ENCODE measurements around the gene ALOX5AP.

Gene ALOX5AP

DNA sequence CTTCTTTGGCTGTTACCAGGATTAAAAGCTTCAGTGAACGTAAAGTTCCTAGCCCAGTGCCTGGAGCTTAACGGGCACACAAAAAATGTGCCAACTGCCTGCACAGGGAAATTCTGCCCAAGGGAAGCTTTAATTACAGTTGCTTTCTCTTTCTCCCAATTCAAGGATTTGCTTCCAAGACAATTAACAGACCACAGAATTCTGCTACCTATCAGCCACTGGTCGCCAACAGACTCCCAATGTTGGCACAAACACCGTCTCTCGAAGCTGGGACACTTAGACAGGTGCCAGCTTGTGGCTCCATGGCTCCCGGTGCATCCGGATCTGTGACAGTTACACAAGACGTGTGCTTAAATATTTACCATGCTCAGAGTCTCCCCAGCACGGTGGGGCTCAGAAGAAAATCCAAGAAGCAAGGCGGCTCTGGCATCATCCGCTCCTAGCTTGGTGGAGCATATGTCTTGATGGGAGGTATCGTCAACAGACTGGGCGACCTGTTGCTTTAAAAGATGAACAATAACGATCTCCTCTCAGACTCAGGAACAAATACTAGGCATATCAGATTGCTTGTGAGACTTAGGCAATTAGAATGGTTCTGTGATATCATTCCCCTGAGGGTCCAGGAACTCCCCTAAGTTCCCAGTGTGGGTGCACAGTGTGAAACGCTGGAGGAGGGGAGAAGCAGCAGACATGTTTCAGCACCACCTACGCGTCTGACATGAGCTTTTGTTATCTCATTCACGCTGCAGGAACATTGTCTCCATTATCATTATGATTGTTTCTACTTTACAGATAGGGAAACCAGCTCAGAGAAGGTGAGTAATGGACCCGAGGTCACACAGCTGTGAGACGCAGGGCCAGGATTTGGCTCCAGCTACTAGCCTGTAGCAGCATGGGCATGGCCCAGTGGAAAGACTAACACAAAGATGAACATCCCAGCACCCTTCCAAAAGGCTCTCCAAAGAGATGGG lies 61.6 kb downstream of the ALOX5AP start:
- no peak for DNase-seq (ENCODE audit: low spot score)

DNA sequence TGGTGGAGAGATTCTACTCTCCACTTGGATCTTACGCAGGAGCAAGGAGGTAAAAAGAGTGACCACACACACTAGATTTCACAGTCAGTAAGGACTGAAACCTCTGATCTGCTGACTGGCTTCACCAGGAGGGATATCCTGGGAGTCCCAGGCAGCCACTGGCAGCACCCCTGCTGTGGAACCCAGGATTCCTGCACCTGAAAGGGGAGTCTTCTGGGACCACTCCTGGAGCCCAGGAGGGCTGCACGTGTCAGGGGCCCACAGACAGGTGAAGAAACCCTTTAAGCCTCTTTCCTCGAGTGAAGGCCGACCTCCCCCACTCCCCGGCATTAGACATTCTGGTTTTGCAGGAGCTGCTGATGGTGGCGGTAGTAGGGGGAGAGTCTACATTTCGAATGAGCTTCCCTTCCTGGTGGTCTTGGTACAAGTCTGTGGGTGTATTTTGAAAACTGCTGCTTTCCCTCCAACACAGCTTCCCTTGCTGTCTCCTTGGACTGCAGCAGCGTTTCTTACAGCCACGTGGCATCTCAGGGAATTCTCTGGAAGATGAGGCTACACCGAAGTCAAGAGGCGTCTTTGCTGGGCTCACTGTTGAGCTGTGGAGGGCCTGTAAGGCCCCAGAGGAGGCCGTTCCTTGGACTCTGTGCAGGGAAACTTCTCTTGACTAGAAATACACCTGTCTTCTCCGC lies 62.6 kb downstream of the ALOX5AP start:
- DNase-seq (ENCODE audit: low spot score), result no peak

DNA sequence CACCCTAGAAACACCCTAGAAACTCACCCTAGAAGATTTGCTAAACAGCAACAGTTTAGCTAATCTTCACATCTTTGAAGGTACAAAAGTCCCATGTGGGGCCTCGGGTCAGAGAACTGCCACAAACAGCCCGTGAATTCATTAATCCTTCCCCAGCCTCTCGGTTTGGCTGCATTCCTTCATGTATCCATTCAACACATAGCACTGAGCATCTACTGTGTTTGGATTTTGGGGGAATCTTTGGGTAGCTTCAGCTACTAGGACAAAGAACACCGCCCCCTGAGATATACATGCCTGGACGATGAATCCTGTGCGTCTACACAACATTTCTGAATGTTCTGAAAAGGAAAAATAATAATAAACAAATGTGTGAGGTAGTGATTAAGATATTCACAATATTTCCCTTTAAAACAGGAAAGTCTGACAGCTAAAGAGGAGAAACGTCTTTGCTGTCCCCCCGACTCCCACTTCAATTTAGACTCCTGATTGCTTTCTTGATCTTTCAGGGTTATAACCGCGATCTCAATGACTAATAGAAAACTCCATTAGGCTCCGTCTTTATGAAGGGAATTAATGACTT lies 63.5 kb downstream of the ALOX5AP start:
- no peak for DNase-seq (ENCODE audit: low spot score)

DNA sequence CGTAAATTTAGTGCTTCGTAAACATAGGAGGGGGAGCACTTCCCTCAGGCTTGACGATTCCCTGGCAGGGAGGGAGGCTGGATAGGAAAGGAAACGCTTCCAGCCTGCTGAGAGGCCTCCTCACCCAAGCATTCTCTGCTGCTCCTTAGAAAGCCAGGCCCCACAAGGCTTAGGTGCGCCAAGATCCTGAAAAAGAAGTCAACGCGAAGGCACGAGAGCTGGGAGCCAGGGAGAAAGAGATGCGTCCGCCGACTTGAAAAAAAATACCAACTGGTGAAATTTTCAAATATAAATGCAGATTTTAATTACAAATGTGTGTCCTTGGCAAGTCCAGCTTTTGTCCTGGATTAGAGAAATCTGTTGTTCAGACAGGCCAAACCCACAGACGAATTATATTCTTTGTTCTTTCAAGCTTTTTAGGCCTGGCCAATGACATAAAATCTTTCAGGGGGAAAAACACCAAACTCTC lies 64.0 kb downstream of the ALOX5AP start:
- DNase-seq (ENCODE audit: low spot score), result no peak

DNA sequence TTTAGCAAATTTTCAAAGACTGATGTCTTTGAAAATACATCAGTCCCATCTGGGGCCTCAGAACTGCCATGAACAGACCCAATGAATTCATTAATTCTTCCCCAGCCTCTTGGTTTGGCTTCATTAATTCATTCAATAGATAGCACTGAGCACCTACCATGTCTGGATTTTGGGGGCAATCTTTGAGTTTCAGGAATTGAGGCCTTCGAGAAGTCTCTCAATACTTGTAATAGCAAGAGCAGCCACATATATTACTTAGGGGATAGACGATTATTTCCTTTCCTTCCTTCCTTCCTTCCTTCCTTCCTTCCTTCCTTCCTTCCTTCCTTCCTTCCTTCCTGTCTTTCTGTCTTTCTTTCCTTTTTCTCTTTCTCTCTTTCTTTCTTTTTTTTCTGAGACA lies 64.8 kb downstream of the ALOX5AP start:
- DNase-seq (ENCODE audit: low spot score), result no peak

DNA sequence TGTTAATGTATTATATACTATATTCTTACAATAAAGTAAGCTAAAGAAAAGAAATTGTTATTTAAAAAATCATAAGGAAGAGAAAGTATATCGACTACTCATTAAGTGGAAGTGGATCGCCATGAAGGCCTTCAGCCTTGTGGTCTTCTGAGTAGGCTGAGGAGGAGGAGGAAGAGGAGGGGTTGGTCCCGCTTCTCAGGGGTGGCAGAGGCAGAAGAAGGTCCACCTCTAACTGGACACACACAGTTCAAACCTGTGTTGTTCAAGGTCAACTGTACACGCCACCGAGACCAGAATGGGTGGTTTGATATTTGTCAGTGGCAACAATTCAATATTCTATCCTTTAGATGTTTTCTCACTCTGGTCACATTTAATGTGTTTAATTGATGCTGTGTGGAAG lies 67.2 kb downstream of the ALOX5AP start:
- no peak for DNase-seq (ENCODE audit: low spot score)

DNA sequence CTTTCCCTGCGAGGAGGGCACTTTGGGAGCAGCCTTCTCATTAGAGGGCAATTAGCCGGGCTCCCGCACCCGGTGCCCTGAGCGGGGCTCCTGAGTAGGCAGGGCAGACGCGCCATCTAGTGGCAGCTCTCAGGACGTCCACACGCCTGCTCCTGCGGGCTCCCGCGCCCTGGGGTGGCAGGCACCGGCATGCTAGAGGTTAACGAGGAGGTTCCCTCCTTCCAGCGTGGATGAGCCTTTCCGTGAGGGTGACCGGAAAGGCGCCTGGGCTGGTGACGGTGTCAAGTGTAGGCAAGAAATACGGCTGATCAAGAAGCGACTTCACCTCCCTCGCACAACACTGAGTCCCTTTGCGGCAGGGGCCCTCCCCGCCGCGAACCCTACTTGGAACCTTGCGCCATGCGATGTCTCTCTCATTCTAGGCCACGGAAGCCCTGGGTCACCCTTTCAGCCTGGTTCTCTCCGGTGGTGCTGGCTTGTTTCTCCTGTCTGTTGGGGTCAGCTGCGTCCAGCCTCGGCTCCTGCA lies 67.7 kb downstream of the ALOX5AP start:
- peak; percentile 70 for DNase-seq (ENCODE audit: low spot score)

DNA sequence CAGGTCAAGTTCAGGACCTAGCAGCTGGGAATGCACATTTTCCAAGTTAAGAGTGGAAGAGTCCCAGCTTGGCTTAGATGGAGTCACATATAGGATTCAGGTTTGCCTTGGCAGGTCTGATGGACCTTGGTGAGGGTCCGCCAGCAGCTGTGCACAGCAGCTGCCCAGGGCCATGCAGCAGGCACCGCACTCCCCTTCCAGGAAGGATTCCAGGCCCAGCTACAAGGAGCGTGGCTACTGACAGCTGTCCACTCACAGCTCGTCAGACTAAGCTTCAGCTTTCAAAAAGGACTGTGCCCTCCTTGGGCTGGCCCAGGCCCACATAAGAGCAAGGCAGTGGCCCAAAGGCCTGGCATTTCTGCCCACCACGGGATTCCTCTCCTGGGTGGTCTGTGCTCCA lies 68.4 kb downstream of the ALOX5AP start:
- no peak for DNase-seq (ENCODE audit: low spot score)

DNA sequence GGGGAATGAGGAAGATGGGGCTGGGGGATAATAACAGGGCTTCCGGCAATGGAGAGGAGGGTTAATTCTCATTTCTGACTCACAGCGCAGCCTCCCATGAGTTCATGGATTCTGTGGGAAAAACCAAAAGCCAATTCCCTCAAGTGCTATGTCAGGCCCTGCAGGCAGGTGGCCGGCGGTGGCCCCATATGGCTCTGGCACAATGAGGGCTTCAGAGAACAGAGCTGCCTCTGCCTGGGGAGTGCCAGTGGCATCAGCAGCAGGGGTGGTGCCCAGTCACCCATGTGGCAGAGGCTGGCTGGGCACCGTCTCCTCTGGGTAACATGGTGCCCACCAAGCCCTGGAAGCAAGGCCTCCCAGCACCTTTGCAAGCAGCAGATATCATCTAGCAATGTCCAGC lies 69.1 kb downstream of the ALOX5AP start:
- DNase-seq (ENCODE audit: low spot score), result no peak

DNA sequence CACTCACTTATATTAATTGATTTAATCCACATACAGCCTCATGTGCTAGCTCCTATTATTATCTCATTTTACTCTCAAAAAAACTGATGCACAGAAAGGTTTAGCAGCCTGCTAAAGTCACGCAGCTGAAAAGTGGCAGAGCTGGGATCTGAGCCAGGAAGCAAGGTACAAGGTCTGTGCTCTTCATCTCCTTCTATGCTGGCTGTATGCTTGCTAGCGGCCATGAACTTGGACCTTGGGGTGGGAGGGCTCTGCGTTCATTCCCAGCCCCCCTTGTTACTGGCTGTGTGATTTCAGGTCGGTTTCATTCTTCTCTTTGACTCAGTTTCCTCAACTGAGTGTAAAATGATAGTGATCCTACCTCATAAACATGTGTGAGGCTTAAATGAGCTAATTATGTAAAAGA lies 69.8 kb downstream of the ALOX5AP start:
- no peak for DNase-seq (ENCODE audit: low spot score)

DNA sequence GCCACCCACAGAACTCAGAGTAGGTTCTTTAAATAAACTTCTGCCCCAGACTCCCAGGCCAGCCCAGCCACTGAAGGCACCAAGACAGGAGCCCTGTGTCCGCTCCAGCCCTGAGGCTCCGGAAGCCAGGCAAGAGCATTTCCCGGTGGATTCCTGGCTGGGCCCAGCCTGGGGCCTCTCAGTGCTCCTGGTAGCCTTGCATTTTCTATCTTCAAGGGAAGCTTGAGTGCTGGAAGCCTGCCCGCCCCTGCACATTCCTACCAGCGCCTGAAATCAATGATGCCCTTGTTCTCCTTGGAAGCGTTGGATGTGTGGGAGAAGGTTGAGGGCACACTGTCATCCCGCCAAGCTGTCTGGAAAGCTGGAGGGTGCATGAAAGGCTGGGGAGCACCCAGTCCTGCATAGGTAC lies 70.3 kb downstream of the ALOX5AP start:
- no peak for DNase-seq (ENCODE audit: low spot score)

DNA sequence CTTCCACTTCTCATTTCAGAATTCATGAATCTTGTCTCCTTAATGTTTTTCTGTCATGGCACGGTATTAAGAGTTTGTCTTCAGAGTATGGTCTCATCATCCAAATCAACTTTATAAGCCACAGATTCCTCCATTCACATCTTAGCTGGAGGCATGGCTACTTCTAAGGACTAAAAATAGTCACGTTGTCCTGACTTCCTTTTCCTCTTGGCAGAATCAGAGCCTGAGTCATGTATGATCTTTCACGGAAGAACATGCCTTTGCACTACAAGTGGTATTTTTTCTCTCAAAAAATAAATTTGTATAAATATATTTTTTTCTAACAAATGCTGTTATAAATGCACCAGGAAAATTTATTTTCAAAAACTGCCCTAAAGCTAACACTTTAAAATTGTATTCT lies 71.4 kb downstream of the ALOX5AP start:
- DNase-seq (ENCODE audit: low spot score), result peak; percentile 77

DNA sequence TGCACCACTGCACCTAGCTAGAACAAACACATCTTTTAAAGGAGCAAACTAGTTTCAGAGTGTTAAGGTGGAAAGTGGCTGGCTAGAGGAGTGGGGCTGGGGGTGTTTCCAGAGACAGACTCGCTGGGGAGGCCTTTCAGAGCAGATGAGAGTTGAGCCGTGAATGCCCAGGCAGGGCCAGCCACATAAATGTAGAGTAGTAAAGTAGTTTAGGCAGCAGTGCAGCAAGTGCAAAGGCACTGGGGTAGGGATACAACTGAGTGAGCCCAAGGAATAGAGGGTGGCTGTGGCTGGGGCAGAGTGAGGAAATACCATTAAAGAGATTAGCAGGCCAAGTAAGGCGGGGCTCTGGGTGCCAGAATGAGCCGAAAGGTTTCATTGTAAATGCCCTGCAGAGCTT lies 72.0 kb downstream of the ALOX5AP start:
- DNase-seq (ENCODE audit: low spot score), result no peak

DNA sequence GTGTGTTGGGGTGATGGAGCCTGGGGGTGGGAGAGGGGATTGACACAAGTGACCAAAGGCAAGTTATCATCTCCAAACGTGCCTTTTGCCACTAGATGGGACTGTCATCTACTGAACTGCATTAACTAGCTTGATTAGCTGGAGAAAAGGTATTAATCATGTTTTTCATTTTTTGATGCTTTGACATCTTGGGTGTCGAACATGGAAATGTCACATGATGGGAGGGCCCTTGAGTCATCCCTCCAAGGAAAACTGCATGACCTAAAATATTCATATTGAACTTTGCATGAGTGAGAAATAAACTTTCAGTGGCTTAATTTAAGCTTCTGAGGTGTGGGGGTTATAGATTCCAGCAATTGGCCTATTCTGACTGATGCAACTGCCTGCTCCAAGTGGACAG lies 73.3 kb downstream of the ALOX5AP start:
- DNase-seq (ENCODE audit: low spot score), result no peak

DNA sequence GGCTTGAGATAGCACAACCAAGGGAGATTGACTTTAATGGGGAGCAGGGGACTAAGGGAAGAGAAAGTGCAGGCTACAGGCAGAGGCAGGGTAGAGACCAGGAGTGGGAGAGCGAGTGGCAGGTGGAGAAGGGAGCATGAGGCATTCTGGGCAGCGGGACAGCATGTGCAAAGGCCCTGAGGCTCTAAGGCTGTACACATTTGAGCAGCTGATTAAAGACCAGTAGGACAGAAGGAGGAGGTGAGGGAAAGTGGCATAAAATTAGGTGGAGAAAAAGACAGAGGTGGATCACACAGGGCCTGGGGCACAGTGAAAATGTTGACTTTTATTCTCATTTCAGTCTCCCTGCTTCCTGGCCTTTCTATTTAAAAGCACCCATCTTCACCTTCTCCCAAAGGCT lies 74.4 kb downstream of the ALOX5AP start:
- no peak for DNase-seq (ENCODE audit: low spot score)

DNA sequence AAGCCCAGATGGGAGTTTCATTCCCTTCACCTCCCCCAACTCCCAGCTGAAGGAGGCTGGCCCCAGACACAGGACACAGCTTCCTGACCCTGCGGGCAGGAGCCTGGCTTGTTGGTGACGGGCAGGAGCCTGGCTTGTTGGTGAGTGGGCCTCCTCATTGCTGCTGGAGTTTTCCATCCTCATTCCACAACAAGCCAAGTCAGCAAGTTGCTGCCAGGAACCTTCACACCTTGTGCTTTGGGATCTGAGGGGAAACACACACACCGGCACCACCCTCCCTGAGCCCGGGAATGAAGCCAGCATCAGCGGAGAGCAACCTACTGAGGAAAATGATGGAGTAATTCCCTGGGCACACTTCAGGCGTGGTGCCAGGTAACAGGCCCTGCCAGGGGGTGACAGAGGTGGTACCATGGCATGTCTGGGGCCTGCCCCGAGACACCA lies 74.9 kb downstream of the ALOX5AP start:
- no peak for DNase-seq (ENCODE audit: low spot score)

DNA sequence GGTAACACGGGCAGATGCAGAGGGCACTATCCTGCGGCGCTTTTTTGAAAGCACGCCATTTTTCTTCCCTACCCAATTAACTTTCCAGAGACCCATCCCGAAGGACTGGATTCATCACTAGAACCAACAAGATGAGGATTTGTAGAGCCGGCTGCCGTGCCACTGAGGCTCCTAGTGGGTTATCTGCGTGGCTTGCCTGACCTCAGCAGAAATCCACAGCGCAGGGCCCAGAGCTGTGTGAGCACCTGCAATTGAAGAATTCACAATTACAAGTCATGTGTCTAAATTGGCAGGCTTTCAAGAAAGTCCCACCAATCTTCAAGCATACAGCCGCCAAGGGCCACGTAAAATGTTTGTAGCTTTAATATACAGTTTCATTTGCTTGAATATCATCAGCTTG lies 75.5 kb downstream of the ALOX5AP start:
- no peak for DNase-seq (ENCODE audit: low spot score)

Measured in hepatic stellate cell (primary cell).